Gastroesophageal sphincter (tissue), 4 donors: Measurements from ENCODE around the gene SEC24B. TPM values are rescaled to one million over a fixed set of nuclear protein-coding genes. Genes with fewer than 3 reads are reported as not detected.

Experiments used
- ATAC-seq: fragments of 150-250 bp; one replicate; pipeline ENCODE4 v1.9.1; 2016; ENCODE audit warnings: mild to moderate bottlenecking, moderate library complexity
- H3K27ac ChIP-seq, 4 donors: fragments of 200-600 bp; sonication (generic) in 3 of 4; 1 replicate in 3 of 4; 2 replicates in 1 of 4; pipeline ENCODE4 v1.5.1; 2016 to 2019
- H3K27me3 ChIP-seq: fragments of 200-600 bp; sonication (generic); one replicate; pipeline ENCODE4 v1.5.1; 2019
- H3K36me3 ChIP-seq, 2 donors: fragments of 200-600 bp; sonication (generic); one replicate each; pipeline ENCODE4 v1.5.1; 2019; ENCODE audit warnings: control low read depth in 1 of 2
- H3K4me1 ChIP-seq, 3 donors: fragments of 200-600 bp; sonication (generic); 1 replicate in 2 of 3; 2 replicates in 1 of 3; pipeline ENCODE4 v1.5.1; 2016 to 2019; ENCODE audit warnings: control low read depth in 2 of 3
- H3K4me3 ChIP-seq, 2 donors: fragments of 200-600 bp; sonication (generic); one replicate each; pipeline ENCODE4 v1.5.1; 2019; ENCODE audit warnings: mild to moderate bottlenecking in 1 of 2, moderate library complexity in 1 of 2
- H3K9me3 ChIP-seq, 3 donors: fragments of 200-600 bp; sonication (generic); one replicate each; pipeline ENCODE4 v1.5.1; 2017 to 2019; ENCODE audit warnings: control low read depth in 2 of 3
- EP300 ChIP-seq: sonication (generic); formaldehyde crosslinking; IDR thresholded peaks from one replicate; pipeline ENCODE4 v1.6.1; 2017; ENCODE audit warnings: antibody characterized with exemption, mild to moderate bottlenecking
- POLR2A ChIP-seq, 2 donors: fragments of 450-650 bp; IDR thresholded peaks; one replicate each; pipeline ENCODE4 v1.6.1; 2017; ENCODE audit warnings: antibody characterized with exemption in 2 of 2, mild to moderate bottlenecking in 2 of 2, moderate library complexity in 1 of 2
- POLR2AphosphoS5 ChIP-seq: sonication (generic); formaldehyde crosslinking; IDR thresholded peaks from one replicate; pipeline ENCODE4 v1.6.1; 2017; ENCODE audit warnings: antibody characterized with exemption
- WGBS, 2 donors: methylation state at CpG; one replicate each; pipeline ENCODE4 v1.1.5; 2018; ENCODE audit warnings: low coverage in 1 of 2; 5-methylcytosine and 5-hydroxymethylcytosine counted together
- total RNA-seq, 4 donors: library from RNA; depleted of rRNA; stranded (reverse); fragments of >200 nt; gene quantifications; one replicate each; pipeline ENCODE4 v1.1.0, GENCODE V29; 2016
- TF ChIP-seq, protein P1 (sequence below), 4 experiments: fragments of 200-600 bp in 2 of 4; fragments of 450-650 bp in 2 of 4; sonication (generic) in 1 of 4; IDR thresholded peaks; one replicate each; pipeline ENCODE4 v1.5.1; 2017 to 2019; ENCODE audit warnings: antibody characterized with exemption in 4 of 4, mild to moderate bottlenecking in 2 of 4, moderate library complexity in 2 of 4

The SEC24B gene
- total RNA-seq, 4 donors from 2014 or later, result 39.5 to 43.5 (median 41.7) TPM

DNA sequence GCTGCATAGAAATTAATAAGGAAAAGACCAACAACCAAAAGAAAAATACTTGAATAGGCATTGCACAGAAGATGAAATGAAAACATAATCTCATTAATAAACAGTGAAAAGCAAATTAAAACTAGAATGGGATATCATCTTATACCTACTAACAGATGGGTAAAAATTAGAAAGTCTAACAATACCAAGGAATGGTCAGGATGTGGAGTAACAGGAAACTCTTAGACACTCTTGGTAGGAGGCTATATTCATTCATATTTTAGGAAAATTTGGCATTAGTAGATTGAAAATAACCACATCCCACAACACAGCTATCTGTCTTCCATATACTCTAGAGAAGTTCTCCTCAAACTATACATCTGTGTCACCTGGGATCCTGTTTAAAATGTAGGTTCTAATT, 36.3 kb downstream of the SEC24B start:
- TF ChIP-seq POLR2AphosphoS5 (no peak), POLR2A (IDR thresholded peaks at IDR 0.05) (no peak), EP300 (no peak)
- TF ChIP-seq, protein P1, sequence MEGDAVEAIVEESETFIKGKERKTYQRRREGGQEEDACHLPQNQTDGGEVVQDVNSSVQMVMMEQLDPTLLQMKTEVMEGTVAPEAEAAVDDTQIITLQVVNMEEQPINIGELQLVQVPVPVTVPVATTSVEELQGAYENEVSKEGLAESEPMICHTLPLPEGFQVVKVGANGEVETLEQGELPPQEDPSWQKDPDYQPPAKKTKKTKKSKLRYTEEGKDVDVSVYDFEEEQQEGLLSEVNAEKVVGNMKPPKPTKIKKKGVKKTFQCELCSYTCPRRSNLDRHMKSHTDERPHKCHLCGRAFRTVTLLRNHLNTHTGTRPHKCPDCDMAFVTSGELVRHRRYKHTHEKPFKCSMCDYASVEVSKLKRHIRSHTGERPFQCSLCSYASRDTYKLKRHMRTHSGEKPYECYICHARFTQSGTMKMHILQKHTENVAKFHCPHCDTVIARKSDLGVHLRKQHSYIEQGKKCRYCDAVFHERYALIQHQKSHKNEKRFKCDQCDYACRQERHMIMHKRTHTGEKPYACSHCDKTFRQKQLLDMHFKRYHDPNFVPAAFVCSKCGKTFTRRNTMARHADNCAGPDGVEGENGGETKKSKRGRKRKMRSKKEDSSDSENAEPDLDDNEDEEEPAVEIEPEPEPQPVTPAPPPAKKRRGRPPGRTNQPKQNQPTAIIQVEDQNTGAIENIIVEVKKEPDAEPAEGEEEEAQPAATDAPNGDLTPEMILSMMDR (IDR thresholded peaks at IDR 0.05), result no peak
- no peak for ATAC-seq
- Histone ChIP-seq H3K36me3 (no peaks in the 10 kb centered on the region), H3K9me3 (no peaks in the 10 kb centered on the region), H3K4me3 (no peak overlapping the region), H3K27me3 (no peaks in the 10 kb centered on the region), H3K4me1 (peaks cover under 1 to 70% (median 3%) of the 10 kb centered on the region in 3 donors), H3K27ac (no peak overlapping the region)

GRCh38 chr4:109472343-109472761, 38.7 kb downstream of the SEC24B start:
- no peak for ATAC-seq
- H3K36me3 ChIP-seq, result no peaks in the 10 kb centered on the region

DNA sequence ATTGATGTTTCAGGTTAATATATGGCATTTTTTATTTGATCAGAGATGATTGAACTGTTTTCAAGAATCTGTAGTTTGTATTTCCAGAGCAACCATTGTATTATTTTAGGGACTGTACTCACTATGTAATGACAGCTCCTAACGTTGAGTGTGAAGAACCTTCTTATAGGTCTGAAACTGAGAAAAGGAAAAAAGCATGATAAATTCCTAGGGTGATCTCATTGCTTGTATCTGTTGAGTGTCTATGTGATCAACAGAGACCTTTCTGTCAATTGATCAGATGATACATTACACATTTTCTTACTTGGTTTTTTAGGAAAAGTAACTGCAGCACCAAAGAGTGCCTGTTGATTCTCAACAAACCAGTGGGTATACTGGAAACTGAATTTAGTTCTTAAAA, 40.2 kb downstream of the SEC24B start:
- no peaks in the 10 kb centered on the region for H3K9me3 ChIP-seq
- peaks cover 0 to 52% (median 3%) of the 10 kb centered on the region in 3 donors for H3K4me1 ChIP-seq
- H3K4me3 ChIP-seq, result no peak overlapping the region
- H3K27me3 ChIP-seq, result no peaks in the 10 kb centered on the region
- TF ChIP-seq, protein P1 (IDR thresholded peaks at IDR 0.05), result no peak
- TF ChIP-seq POLR2AphosphoS5, result no peak
- TF ChIP-seq EP300, result no peak
- no peak for TF ChIP-seq POLR2A (IDR thresholded peaks at IDR 0.05)
- no peak overlapping the region for H3K27ac ChIP-seq
- 20 to 44% methylated on average over 1 of the region's 1 CpG for WGBS, 2 donors
- no peak for ATAC-seq
- no peaks in the 10 kb centered on the region for H3K36me3 ChIP-seq

More at GRCh38 chr4:109472343-109472761, 38.7 kb downstream of the SEC24B start:
- H3K4me3 ChIP-seq, result no peak overlapping the region
- no peak overlapping the region for H3K27ac ChIP-seq
- no peaks in the 10 kb centered on the region for H3K27me3 ChIP-seq
- H3K9me3 ChIP-seq, result no peaks in the 10 kb centered on the region
- H3K4me1 ChIP-seq, result peaks cover 0 to 58% (median 3%) of the 10 kb centered on the region in 3 donors
- TF ChIP-seq POLR2A (IDR thresholded peaks at IDR 0.05), result no peak
- TF ChIP-seq, protein P1 (IDR thresholded peaks at IDR 0.05), result no peak
- no peak for TF ChIP-seq POLR2AphosphoS5
- TF ChIP-seq EP300, result no peak
- WGBS, 2 donors, result 43 to 49% methylated on average over 3 of the region's 3 CpGs

DNA sequence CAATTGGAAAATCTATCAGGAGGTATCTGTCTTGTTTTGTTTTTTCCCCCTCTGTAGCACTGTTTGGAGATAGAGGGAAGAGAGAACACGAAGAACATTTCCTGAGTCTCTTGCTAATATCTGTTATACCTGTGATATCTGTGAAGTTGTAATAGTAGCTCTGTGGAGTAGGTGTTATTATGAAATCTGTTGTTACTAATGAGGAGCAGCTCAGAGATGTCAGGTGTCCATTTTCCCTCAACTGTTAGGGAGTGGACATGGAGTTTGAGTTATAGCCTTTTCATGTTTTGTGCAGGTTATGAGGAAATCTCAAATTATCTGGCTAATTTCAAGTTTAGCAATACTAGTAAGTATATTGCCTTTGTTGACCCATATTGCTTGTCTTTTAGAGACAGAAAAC, 52.4 kb downstream of the SEC24B start:
- H3K4me1 ChIP-seq, result no peaks in the 10 kb centered on the region
- WGBS, 2 donors, result 91 to 100% methylated on average over 1 of the region's 1 CpG
- no peaks in the 10 kb centered on the region for H3K9me3 ChIP-seq
- H3K4me3 ChIP-seq, result no peak overlapping the region
- TF ChIP-seq POLR2A (IDR thresholded peaks at IDR 0.05) (no peak), POLR2AphosphoS5 (no peak), EP300 (no peak)
- TF ChIP-seq, protein P1 (IDR thresholded peaks at IDR 0.05), result no peak
- peaks cover 0 to 23% of the 10 kb centered on the region in 2 donors for H3K36me3 ChIP-seq
- no peak for ATAC-seq
- H3K27ac ChIP-seq, result no peak overlapping the region
- no peaks in the 10 kb centered on the region for H3K27me3 ChIP-seq

DNA sequence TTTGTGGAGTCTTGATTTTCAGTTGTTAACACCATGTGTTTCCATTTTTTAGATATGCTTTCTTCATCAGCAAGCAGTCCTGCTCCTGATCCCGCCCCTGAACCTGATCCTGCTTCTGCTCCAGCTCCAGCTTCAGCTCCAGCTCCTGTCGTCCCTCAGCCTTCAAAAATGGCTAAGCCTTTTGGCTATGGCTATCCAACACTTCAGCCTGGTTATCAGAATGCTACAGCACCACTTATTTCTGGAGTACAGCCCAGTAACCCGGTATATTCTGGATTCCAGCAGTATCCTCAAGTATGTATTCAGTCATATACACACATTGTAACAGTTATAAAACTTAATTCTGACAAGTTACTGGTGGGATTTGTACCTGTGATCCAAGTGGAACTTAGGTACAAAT, 60.9 kb downstream of the SEC24B start:
- WGBS, 2 donors, result 81% methylated on average over 3 of the region's 3 CpGs; no CpG with 5 or more reads in 1 of the 2 donors
- ATAC-seq, result no peak
- Histone ChIP-seq H3K4me3 (no peak overlapping the region), H3K27me3 (no peaks in the 10 kb centered on the region), H3K36me3 (peaks cover 4 to 69% of the 10 kb centered on the region in 2 donors), H3K9me3 (no peaks in the 10 kb centered on the region), H3K4me1 (no peaks in the 10 kb centered on the region), H3K27ac (no peak overlapping the region)
- TF ChIP-seq POLR2A (IDR thresholded peaks at IDR 0.05) (no peak), POLR2AphosphoS5 (no peak), EP300 (no peak)
- TF ChIP-seq, protein P1 (IDR thresholded peaks at IDR 0.05), result no peak
